ENCODE measurements around the gene NRTN.

DNA sequence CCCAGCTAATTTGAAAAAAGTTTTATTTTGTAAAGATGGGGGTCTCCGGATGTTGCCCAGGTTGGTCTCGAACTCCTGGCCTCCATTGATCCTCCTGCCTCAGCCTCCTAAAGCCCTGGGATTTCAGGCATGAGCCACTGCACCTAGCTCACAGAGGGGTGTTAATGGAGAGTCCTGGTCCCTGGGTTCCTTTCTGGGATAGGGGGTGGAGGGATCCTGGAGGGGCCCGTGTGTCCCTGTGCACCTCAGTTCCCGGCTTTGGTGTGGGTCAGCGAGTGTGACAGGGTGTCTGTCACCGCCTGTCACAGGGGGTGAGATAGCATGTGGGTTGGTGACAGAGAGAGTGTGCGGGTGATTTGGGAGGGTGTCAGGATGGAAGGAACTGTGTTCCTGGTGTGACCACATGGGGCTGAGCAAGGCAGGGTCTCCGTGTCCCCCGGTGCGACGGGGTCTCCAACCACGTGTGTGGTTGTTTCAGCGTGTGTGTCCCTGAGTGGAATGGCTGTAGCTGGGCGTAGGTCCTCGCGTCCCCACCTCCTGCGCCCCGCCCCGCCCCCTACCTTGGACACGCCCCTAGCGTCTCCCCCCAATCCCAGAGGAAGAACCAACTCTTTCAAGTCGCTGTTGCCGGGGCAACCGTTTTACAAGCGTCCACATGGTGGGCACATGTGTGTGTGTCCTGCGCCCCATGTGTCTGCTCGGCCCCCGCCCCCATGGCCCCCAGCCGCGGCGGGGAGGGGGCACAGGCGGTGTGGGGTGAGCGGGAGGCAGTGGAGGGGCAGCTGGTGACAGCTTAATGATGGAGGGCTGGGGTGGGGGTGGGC lies 2.9 kb upstream of the NRTN start:
- no peak for TF ChIP-seq POLR2A (IDR thresholded peaks at IDR 0.05)
- TF ChIP-seq, protein P1, sequence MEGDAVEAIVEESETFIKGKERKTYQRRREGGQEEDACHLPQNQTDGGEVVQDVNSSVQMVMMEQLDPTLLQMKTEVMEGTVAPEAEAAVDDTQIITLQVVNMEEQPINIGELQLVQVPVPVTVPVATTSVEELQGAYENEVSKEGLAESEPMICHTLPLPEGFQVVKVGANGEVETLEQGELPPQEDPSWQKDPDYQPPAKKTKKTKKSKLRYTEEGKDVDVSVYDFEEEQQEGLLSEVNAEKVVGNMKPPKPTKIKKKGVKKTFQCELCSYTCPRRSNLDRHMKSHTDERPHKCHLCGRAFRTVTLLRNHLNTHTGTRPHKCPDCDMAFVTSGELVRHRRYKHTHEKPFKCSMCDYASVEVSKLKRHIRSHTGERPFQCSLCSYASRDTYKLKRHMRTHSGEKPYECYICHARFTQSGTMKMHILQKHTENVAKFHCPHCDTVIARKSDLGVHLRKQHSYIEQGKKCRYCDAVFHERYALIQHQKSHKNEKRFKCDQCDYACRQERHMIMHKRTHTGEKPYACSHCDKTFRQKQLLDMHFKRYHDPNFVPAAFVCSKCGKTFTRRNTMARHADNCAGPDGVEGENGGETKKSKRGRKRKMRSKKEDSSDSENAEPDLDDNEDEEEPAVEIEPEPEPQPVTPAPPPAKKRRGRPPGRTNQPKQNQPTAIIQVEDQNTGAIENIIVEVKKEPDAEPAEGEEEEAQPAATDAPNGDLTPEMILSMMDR (IDR thresholded peaks at IDR 0.05) = no peak

All from vagina (tissue), 2 donors.